ENCODE results near the gene CCDC12.
A peak's percentile ranks its signal among the peaks of the same experiment; 100 is the strongest.

Gene CCDC12

DNA sequence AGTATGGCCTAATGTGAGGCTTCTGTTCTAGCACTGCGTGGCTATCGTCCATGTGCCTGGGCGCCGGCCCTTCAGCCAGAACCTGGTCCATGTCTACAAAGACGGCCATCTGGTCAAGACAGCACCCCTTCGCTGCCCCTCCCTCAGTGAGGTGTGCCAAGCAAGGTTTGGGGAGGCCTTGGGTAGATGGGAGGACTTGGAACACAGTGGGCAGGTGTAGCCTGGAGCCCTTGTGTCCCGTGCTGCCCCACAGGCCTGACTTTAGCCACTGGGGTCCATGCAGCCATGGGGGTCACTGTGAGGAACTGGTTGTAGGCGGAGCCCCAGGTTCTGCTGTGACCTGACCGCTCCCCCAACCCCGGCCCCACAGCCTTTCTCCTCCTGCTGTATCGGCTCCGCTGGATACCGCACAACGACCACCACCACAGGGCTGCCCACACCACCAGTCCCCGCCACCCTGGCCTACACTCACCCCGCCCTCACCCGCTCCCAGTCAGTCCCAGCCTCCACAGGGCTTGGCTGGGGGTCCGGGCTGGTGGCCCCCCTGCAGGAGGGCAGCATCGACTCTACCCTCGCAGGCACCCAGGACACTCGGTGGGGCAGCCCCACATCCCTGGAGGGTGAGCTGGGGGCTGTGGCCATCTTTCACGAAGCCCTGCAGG is 19.5 kb upstream of the CCDC12 start:
- DNase-seq (ENCODE audit: low read depth) = no peak

DNA sequence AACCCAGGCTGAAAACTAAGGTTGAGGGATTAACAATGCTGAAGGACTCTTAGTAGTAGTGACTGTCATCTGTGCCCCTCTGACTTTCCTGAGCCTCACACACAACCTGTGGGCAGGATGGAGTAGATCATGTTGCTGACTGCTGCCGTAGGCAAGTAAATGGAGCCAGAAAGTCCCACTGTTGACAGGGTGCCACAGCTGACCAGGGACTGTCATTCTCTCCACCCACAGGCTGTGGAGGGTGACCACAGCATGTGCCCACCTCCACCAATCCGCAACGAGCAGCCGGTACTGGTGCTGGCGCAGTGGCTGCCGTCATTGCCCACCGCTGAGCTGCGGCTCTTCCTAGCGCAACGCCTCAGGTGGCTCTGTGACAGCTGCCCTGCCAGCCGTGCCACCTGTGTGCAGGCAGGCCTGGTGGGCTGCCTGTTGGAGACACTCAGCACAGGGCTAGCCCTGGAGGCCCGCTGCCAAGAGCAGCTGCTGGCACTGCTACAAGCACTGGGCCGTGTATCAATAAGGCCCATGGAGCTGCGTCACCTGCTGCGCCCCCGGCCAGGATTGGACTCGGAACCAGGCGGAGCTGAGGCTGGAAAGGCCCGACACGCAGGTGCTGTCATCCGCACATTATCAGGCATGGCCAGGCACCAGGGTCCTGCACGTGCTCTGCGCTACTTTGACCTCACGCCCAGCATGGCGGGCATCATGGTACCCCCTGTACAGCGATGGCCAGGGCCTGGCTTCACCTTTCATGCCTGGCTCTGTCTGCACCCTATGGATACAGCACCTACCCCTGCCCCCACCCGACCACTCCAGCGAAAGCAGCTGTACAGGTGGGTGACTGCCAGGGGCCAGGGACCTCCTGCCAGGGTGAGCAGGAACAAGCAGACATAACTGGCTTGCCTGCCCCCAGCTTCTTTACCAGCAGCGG is 18.5 kb upstream of the CCDC12 start:
- no peak for DNase-seq (ENCODE audit: low read depth)

DNA sequence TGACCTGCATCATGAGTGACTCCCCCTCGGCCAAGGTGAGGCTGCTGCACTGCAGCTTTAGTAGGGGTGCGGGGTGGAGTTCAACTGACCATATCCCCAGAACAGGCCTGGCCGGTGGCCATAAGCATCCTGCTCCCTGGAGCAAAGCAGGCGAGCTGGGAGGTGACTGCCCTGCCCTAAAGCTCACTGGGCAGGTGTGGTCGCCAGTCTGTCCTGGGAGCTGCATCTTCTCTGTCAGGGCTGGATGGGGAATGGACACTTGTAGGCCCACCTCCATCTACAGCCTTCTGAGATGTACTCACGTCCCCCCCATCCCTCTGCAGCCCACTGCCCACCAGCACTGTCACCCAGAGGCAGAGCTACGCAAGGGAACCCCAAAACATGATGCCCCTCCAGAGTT is 17.4 kb upstream of the CCDC12 start:
- DNase-seq (ENCODE audit: low read depth) = no peak

DNA sequence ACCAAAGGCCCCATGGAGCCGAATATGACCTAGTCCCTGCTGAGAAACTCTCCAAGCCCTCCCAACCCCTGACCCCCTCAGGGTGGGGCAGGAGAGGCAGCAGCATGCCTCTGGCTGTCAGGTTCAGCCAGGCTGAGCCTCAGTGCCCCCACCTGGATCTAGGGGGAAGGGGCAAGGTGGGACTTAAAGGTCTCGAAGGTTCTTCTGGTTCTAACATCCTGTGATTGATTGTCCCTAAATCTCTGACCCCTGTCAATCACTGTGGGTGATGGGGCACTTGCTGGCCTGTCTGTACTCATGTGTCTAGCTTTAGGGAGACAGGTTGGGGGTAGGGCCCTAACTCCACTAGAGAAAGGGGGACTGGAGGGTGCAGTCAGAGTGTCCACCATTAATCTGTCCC is 16.7 kb upstream of the CCDC12 start:
- DNase-seq (ENCODE audit: low read depth) = no peak

- no peak for DNase-seq (ENCODE audit: low read depth)
These were observed 15.7 kb upstream of the CCDC12 start for GRCh38 chr3:46992231-46992630.

DNA sequence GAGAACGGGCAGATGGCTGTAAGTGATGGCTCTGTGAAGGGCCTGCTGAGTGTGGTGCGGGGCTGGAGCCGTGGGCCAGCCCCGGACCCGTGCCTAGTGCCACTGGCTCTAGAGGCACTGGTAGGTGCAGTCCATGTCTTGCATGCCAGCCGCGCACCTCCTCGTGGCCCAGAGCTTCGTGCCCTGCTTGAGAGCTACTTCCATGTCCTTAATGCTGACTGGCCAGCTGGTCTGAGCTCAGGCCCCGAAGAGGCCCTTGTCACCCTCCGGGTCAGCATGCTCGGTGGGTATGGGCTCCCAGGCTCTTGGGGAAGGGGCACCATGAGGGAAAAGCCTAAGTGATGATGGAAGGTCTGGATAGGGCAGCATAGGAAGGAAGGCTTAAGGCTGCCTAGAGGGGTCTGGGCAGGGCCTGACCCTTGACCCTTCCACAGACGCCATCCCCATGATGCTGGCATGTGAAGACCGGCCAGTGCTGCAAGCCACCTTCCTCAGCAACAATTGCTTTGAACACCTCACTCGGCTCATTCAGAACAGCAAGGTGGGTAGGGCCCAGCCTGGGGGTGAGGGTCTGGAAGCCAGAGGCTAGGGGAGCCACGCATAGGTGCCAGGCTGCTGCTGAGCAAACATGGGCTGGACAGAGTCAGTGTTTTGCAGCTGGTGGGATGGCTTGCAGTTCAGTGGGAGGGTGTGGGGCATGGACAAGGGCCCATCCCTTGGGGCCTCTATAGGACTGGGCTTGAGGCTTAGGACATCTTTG is 15.0 kb upstream of the CCDC12 start:
- no peak for DNase-seq (ENCODE audit: low read depth)

DNA sequence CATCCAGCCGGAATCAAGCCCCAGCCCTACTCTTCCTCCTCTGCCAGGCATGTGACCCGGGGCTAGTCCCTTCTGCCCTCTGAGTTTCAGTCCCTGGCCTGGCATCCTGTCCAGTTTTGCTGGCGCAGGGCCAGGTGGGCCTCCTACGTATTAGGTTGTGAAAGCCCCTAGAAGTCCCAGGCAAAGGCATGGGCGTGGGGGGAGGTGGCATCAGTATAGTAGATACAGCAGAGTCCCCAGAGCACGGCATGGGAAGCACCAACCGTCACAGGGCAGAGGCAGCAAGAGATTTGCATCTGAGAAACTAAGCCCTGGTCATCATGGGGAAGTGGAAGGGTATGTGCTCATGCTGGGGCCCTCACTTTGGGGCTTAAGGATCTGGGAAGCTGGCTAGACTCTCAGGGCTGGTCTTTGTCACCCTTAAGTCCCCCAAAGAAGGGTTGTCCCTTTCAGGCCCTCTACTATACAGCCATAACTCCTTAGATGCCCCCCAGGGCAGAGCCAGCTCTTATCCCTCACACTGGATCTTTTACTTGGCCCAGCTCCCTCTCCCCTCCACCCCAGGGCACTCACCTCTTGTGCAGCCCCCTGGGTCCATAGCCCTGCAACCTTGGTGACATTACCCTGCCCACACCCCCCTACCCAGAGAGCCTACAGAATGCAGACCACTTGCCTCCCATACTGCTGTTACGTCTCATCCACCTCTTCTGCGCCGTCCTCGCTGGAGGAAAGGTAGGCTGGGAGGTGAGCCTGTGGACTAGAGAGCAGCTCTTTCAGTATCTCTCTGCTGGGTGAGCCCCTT is 14.2 kb upstream of the CCDC12 start:
- DNase-seq (ENCODE audit: low read depth) = no peak

GRCh38 chr3:46989146-46989810 is 12.7 kb upstream of the CCDC12 start:
- no peak for DNase-seq (ENCODE audit: low read depth)

DNA sequence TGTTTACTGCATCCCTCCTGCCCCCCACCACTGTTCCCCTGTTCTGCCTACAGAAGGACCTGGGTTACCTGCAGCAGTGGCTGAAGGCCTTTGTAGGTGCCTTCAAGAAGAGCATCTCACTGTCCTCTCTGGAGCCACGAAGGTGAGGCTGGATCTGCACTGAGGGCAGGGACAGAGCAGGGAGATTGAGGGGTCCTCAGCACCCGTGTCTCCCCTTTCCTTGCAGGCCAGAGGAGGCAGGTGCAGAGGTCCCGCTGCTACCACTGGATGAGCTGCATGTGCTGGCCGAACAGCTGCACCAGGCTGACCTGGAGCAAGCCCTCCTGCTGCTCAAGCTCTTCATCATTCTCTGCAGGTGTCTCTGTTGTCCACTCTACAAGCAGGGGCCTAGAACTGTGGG is 12.1 kb upstream of the CCDC12 start:
- no peak for DNase-seq (ENCODE audit: low read depth)

GRCh38 chr3:46987743-46988401 is 11.3 kb upstream of the CCDC12 start:
- DNase-seq (ENCODE audit: low read depth) = peak; percentile 84

GRCh38 chr3:46987319-46987742 is 10.8 kb upstream of the CCDC12 start:
- DNase-seq (ENCODE audit: low read depth) = no peak

- DNase-seq (ENCODE audit: low read depth) = no peak
These were observed 10.3 kb upstream of the CCDC12 start for GRCh38 chr3:46986782-46987310.

GRCh38 chr3:46986055-46986730 is 9.6 kb upstream of the CCDC12 start:
- no peak for DNase-seq (ENCODE audit: low read depth)

DNA sequence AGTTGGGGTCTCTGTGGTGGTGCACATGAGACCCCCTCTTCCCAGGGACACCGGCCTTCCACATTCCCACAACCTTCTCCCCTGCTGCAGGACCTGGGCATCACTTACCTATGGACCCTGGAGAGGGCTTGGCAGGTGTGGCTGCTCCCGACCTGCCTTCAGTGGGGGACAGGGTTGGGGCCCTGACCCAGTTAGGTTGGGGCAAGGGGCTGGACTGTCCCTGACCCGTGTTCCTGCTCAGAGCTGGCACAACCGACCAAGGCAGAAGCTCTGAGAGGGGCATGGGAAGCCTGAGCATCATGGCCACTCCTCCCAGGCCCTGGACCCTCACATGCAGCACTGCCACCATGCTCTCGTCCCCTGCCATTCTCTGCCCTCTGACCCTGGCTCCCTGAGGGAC is 9.0 kb upstream of the CCDC12 start:
- DNase-seq (ENCODE audit: low read depth) = no peak

GRCh38 chr3:46984591-46985459 is 8.3 kb upstream of the CCDC12 start:
- DNase-seq (ENCODE audit: low read depth) = no peak

DNA sequence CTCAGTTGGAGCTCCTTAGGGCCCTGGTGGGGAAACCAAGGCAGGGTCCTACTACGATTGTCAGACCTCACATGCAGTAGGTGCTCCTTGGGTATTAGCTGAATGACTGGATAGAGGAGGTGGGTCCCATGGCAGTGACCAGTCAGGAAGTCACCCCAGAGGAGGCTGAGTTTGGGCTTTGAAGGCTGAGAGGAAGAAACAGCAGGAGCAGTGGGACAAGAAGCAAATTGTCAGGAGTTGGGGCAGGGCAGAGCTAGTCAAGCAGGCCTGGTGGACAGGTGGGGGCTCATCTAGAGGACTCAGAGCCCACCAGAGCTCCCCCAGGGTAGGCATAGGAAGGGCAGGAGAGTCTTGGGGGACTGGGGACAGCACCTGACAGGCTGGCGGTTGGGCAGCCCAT is 6.0 kb upstream of the CCDC12 start:
- DNase-seq (ENCODE audit: low read depth) = no peak

DNA sequence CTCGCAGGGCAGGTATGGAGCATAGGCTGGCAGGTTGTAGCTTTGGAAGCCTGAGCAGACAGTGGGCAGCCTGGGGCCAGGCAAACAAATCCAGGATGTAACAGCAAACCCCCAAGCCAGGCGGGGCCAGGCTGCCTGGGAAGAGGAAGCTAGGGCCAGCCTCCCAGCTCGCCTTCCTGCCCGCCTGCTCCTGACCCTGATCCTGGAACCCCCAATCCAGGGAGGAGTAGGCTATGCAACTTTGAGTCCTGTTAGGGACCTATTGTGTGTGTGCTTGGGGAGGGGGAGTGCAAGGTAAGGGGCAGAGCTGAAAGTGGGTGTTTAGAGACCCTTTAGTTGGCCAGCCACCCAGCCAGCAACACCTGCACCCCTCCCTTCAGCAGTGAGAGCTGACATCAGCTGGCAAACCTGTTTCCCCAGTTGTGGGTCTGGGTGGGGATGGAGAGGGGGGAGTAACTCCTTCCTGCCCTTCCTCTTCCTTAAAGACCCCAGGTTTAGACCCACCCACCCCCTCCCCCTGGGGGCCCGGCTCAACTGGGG is 5.5 kb upstream of the CCDC12 start:
- DNase-seq (ENCODE audit: low read depth) = no peak

DNA sequence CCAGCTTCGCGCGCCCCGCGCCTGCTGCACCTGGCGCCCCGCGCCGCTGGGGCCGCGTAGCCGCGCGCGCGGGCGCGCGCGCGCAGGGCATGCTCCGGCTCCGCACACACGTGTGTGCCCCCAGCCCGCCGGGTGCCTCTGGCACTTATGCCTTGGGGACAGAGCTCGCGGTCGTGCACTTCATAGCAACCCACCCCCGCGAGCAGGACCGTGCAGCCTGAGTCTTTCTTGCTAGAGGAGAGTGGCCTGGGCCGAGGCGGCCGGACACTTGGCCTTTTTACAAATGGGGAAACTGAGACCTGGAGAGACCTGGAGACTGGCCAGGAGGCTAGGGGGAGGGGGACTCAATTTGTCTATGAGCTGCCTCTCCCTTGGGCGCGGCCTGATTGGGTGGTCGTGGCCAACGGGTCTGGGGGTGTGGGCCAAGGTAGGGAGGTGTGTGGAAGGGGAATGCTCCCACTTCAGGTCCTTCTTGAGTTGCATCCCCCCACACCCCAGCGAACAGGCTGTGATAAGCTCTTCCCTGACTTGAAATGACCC is 3.5 kb upstream of the CCDC12 start:
- no peak for DNase-seq (ENCODE audit: low read depth)

Data from T follicular helper cell (primary cell).